HEK293 (cell line): ENCODE results near the gene SLC4A1.

Experiments used
- GLIS1 ChIP-seq: fragments of 450-650 bp; formaldehyde crosslinking; IDR thresholded peaks from 2 replicates; pipeline ENCODE4 v1.5.1; 2016; ENCODE audit warnings: missing biosample characterization, missing genetic modification characterization
- GLIS2 ChIP-seq: fragments of 450-650 bp; formaldehyde crosslinking; IDR thresholded peaks from 2 replicates; pipeline ENCODE4 v1.5.1; 2016; ENCODE audit warnings: missing biosample characterization, missing genetic modification characterization
- PBX3 ChIP-seq: sonication (generic); formaldehyde crosslinking; IDR thresholded peaks from 2 replicates; pipeline ENCODE4 v1.8.1; 2022; ENCODE audit warnings: mild to moderate bottlenecking, moderate library complexity, missing genetic modification reagents
- SP3 ChIP-seq: fragments of 450-650 bp; formaldehyde crosslinking; IDR thresholded peaks from 2 replicates; pipeline ENCODE4 v1.5.1; 2016; ENCODE audit warnings: missing biosample characterization, missing genetic modification characterization
- ZBTB20 ChIP-seq: fragments of 450-650 bp; formaldehyde crosslinking; IDR thresholded peaks from 2 replicates; pipeline ENCODE4 v1.5.1; 2016; ENCODE audit warnings: missing biosample characterization, missing genetic modification characterization
- ZFP69B ChIP-seq: fragments of 450-650 bp; formaldehyde crosslinking; IDR thresholded peaks from 2 replicates; pipeline ENCODE4 v1.5.1; 2016; ENCODE audit warnings: missing biosample characterization, missing genetic modification characterization
- ZNF112 ChIP-seq: fragments of 450-650 bp; formaldehyde crosslinking; IDR thresholded peaks from 2 replicates; pipeline ENCODE4 v1.5.0; 2017; ENCODE audit warnings: missing biosample characterization, missing genetic modification characterization
- ZNF138 ChIP-seq: fragments of 450-650 bp; formaldehyde crosslinking; IDR thresholded peaks from 2 replicates; pipeline ENCODE4 v1.5.1; 2016; ENCODE audit warnings: missing biosample characterization, missing genetic modification characterization, borderline replicate concordance
- ZNF169 ChIP-seq: fragments of 450-650 bp; formaldehyde crosslinking; IDR thresholded peaks from 2 replicates; pipeline ENCODE4 v1.5.1; 2016; ENCODE audit warnings: missing biosample characterization, missing genetic modification characterization
- ZNF19 ChIP-seq: fragments of 450-650 bp; formaldehyde crosslinking; IDR thresholded peaks from 2 replicates; pipeline ENCODE4; 2016; ENCODE audit warnings: missing biosample characterization, missing genetic modification characterization, low read depth
- ZNF202 ChIP-seq: fragments of 450-650 bp; formaldehyde crosslinking; IDR thresholded peaks from 2 replicates; pipeline ENCODE4 v1.5.1; 2016; ENCODE audit warnings: missing biosample characterization, missing genetic modification characterization, borderline replicate concordance
- ZNF211 ChIP-seq: fragments of 450-650 bp; formaldehyde crosslinking; IDR thresholded peaks from 2 replicates; pipeline ENCODE4 v1.5.1; 2016; ENCODE audit warnings: low read depth, missing biosample characterization, missing genetic modification characterization
- ZNF280D ChIP-seq: fragments of 450-650 bp; formaldehyde crosslinking; IDR thresholded peaks from 2 replicates; pipeline ENCODE4 v1.5.1; 2016; ENCODE audit warnings: missing biosample characterization, missing genetic modification characterization
- ZNF302 ChIP-seq: fragments of 450-650 bp; formaldehyde crosslinking; IDR thresholded peaks from 2 replicates; pipeline ENCODE4 v1.5.1; 2016; ENCODE audit warnings: missing biosample characterization, missing genetic modification characterization, low read depth
- ZNF398 ChIP-seq: fragments of 450-650 bp; formaldehyde crosslinking; IDR thresholded peaks from 2 replicates; pipeline ENCODE4 v1.5.1; 2017; ENCODE audit warnings: missing biosample characterization, missing genetic modification characterization
- ZNF426 ChIP-seq: fragments of 450-650 bp; formaldehyde crosslinking; IDR thresholded peaks from 2 replicates; pipeline ENCODE4 v1.5.1; 2017; ENCODE audit warnings: missing biosample characterization, missing genetic modification characterization, mild to moderate bottlenecking, inconsistent platforms, moderate library complexity
- ZNF449 ChIP-seq: fragments of 450-650 bp; formaldehyde crosslinking; IDR thresholded peaks from 2 replicates; pipeline ENCODE4 v1.5.1; 2017; ENCODE audit warnings: missing biosample characterization, mild to moderate bottlenecking, missing genetic modification characterization, moderate library complexity
- ZNF473 ChIP-seq: fragments of 450-650 bp; formaldehyde crosslinking; IDR thresholded peaks from 2 replicates; pipeline ENCODE4 v1.5.1; 2017; ENCODE audit warnings: missing biosample characterization, missing genetic modification characterization
- ZNF48 ChIP-seq: fragments of 450-650 bp; formaldehyde crosslinking; IDR thresholded peaks from 2 replicates; pipeline ENCODE4 v1.5.1; 2016; ENCODE audit warnings: missing biosample characterization, missing genetic modification characterization
- ZNF514 ChIP-seq: fragments of 450-650 bp; formaldehyde crosslinking; IDR thresholded peaks from 2 replicates; pipeline ENCODE4 v1.5.1; 2016; ENCODE audit warnings: missing biosample characterization, missing genetic modification characterization
- ZNF830 ChIP-seq: fragments of 450-650 bp; IDR thresholded peaks from 2 replicates; pipeline ENCODE4 v1.5.0; 2018; ENCODE audit warnings: missing biosample characterization, missing genetic modification characterization, low read depth, mild to moderate bottlenecking, moderate library complexity
- ZXDB ChIP-seq: fragments of 450-650 bp; formaldehyde crosslinking; IDR thresholded peaks from 2 replicates; pipeline ENCODE4 v1.5.1; 2016; ENCODE audit warnings: missing biosample characterization, missing genetic modification characterization
- TF ChIP-seq, protein P1 (sequence below): fragments of 450-650 bp; formaldehyde crosslinking; IDR thresholded peaks from 2 replicates; pipeline ENCODE4 v1.5.1; 2016; ENCODE audit warnings: missing biosample characterization, missing genetic modification characterization
- TF ChIP-seq, protein P2 (sequence below): fragments of 450-650 bp; formaldehyde crosslinking; IDR thresholded peaks from 2 replicates; pipeline ENCODE4 v1.5.1; 2017; ENCODE audit warnings: missing biosample characterization, missing genetic modification characterization
- TF ChIP-seq, protein P3 (sequence below): fragments of 450-650 bp; formaldehyde crosslinking; IDR thresholded peaks from 2 replicates; pipeline ENCODE4 v1.5.1; 2017; ENCODE audit warnings: missing biosample characterization, missing genetic modification characterization
- TF ChIP-seq, protein P4 (sequence below): fragments of 450-650 bp; formaldehyde crosslinking; IDR thresholded peaks from 2 replicates; pipeline ENCODE4 v1.5.1; 2017; ENCODE audit warnings: missing biosample characterization, missing genetic modification characterization

SLC4A1 gene

GRCh38 chr17:44308320-44308818, 40.4 kb upstream of the SLC4A1 start, which contains the start of gene RUNDC3A (continued):
- TF ChIP-seq ZNF280D (tag by site-specific recombination) (no peak), ZNF19 (tag by site-specific recombination) (no peak), GLIS1 (tag by site-specific recombination) (peak; percentile 81), ZNF398 (tag by site-specific recombination) (peak; percentile 94), ZBTB20 (tag by site-specific recombination) (peak; percentile 86; the same call in 1 of the 2 replicates), ZNF830 (tag by site-specific recombination) (no peak), ZNF138 (no peak), ZNF48 (tag by site-specific recombination) (no peak), ZNF514 (no peak), ZNF202 (tag by site-specific recombination) (no peak), ZFP69B (tag by site-specific recombination) (0 out of 2 replicates have a peak, but pooled peaks have one; percentile 42), ZNF302 (no peak), ZNF112 (tag by site-specific recombination) (no peak), ZNF169 (tag by site-specific recombination) (no peak), ZXDB (no peak), ZNF449 (tag by site-specific recombination) (no peak), GLIS2 (tag by site-specific recombination) (peak; percentile 93), ZNF473 (tag by site-specific recombination) (no peak), ZNF211 (no peak), SP3 (tag by site-specific recombination) (peak; percentile 85), ZNF426 (tag by site-specific recombination) (no peak), PBX3 (CRISPR knock-in tag) (no peak)
- TF ChIP-seq, protein P1, sequence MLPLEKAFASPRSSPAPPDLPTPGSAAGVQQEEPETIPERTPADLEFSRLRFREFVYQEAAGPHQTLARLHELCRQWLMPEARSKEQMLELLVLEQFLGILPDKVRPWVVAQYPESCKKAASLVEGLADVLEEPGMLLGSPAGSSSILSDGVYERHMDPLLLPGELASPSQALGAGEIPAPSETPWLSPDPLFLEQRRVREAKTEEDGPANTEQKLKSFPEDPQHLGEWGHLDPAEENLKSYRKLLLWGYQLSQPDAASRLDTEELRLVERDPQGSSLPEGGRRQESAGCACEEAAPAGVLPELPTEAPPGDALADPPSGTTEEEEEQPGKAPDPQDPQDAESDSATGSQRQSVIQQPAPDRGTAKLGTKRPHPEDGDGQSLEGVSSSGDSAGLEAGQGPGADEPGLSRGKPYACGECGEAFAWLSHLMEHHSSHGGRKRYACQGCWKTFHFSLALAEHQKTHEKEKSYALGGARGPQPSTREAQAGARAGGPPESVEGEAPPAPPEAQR, result no peak
- TF ChIP-seq, protein P2, sequence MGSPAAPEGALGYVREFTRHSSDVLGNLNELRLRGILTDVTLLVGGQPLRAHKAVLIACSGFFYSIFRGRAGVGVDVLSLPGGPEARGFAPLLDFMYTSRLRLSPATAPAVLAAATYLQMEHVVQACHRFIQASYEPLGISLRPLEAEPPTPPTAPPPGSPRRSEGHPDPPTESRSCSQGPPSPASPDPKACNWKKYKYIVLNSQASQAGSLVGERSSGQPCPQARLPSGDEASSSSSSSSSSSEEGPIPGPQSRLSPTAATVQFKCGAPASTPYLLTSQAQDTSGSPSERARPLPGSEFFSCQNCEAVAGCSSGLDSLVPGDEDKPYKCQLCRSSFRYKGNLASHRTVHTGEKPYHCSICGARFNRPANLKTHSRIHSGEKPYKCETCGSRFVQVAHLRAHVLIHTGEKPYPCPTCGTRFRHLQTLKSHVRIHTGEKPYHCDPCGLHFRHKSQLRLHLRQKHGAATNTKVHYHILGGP (tag by site-specific recombination), result no peak
- TF ChIP-seq, protein P3, sequence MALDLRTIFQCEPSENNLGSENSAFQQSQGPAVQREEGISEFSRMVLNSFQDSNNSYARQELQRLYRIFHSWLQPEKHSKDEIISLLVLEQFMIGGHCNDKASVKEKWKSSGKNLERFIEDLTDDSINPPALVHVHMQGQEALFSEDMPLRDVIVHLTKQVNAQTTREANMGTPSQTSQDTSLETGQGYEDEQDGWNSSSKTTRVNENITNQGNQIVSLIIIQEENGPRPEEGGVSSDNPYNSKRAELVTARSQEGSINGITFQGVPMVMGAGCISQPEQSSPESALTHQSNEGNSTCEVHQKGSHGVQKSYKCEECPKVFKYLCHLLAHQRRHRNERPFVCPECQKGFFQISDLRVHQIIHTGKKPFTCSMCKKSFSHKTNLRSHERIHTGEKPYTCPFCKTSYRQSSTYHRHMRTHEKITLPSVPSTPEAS (tag by site-specific recombination), result no peak
- TF ChIP-seq, protein P4, sequence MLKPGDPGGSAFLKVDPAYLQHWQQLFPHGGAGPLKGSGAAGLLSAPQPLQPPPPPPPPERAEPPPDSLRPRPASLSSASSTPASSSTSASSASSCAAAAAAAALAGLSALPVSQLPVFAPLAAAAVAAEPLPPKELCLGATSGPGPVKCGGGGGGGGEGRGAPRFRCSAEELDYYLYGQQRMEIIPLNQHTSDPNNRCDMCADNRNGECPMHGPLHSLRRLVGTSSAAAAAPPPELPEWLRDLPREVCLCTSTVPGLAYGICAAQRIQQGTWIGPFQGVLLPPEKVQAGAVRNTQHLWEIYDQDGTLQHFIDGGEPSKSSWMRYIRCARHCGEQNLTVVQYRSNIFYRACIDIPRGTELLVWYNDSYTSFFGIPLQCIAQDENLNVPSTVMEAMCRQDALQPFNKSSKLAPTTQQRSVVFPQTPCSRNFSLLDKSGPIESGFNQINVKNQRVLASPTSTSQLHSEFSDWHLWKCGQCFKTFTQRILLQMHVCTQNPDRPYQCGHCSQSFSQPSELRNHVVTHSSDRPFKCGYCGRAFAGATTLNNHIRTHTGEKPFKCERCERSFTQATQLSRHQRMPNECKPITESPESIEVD (tag by site-specific recombination), result no peak
